Osteocyte (in vitro differentiated cells): ENCODE results near the gene SPTBN2. TPM values are rescaled to one million over a fixed set of nuclear protein-coding genes. Genes with fewer than 3 reads are reported as not detected.

Experiments used
- DNase-seq: peaks from one replicate; pipeline ENCODE4 v3.0.0; 2021; ENCODE audit warnings: mixed read lengths; ENCODE audit not compliant: unreplicated experiment; ENCODE audit errors: extremely low spot score
- H3K27ac Mint-ChIP-seq: one replicate; pipeline ENCODE4 v1.8.0; 2021; ENCODE audit warnings: mild to moderate bottlenecking, mixed read lengths; ENCODE audit not compliant: unreplicated experiment
- H3K27me3 Mint-ChIP-seq: one replicate; pipeline ENCODE4 v1.8.0; 2021; ENCODE audit warnings: mixed read lengths; ENCODE audit not compliant: unreplicated experiment
- H3K36me3 Mint-ChIP-seq: one replicate; pipeline ENCODE4 v1.8.0; 2021; ENCODE audit warnings: mixed read lengths; ENCODE audit not compliant: unreplicated experiment
- H3K4me1 Mint-ChIP-seq: one replicate; pipeline ENCODE4 v1.8.0; 2021; ENCODE audit warnings: mixed read lengths; ENCODE audit not compliant: unreplicated experiment
- H3K4me3 Mint-ChIP-seq: one replicate; pipeline ENCODE4 v1.8.0; 2021; ENCODE audit warnings: mild to moderate bottlenecking, moderate library complexity, mixed read lengths; ENCODE audit not compliant: unreplicated experiment
- H3K9me3 Mint-ChIP-seq: one replicate; pipeline ENCODE4 v1.8.0; 2021; ENCODE audit warnings: mixed read lengths; ENCODE audit not compliant: unreplicated experiment
- total RNA-seq: library from RNA; stranded (reverse); gene quantifications from 2 replicates; pipeline ENCODE4 v1.2.1, GENCODE V29; 2021
- TF ChIP-seq, protein P1 (sequence below): fragments of 200-600 bp; sonication (generic); IDR thresholded peaks from 2 replicates; pipeline ENCODE4 v1.5.0; 2021; ENCODE audit warnings: antibody characterized with exemption, mild to moderate bottlenecking, moderate library complexity

Gene SPTBN2
- total RNA-seq, 1 donor from 2014 or later, result 12.6 TPM

DNA sequence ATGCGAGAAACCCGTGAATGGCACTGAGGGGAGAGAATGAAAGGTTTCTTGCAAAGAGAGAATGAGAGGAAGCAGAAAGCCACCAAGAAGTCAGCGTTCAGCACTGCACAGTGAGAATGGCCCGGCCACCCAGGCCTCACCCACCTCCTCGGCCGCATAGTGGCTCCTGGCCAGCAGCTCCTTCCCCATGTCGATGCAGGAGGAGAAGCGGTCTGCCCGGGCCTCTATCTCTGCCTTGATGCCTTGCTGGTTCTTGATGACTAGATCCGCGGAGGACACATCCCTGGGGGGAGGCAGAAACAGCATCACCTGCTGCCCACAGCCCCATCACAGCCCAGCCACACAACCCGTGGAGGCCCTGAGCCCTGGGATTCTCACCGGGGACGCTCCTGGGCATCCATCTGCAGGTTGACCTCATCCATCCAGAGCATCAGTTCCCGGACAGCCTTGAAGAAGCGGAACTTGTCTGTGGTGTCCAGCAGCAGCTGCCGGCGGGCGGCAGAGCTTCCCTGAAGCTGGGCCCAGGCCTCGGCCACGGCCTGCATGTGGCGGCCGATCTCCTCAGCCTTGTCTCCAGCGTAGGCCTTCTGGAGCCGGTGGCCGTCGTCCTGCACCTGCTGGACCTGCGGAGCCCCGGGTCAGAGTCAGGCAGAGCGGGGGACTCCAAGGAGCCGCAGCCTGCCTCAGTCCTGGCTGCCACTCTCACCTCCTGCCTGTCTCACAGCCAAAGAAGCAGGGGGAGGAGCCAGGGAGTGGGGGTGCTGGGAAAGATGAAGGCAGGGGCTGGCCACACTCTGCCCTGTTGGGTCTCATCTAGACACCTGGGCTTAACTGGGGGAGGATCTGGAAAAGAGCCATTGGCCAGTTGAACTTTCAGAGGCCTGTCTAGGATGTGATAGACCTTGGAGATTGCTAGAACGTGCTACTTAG, 39.1 kb downstream of the SPTBN2 start:
- Mint-ChIP-seq H3K27me3 (no peaks in the 10 kb centered on the region), H3K9me3 (no peaks in the 10 kb centered on the region), H3K36me3 (no peaks in the 10 kb centered on the region), H3K4me1 (peaks cover 4% of the 10 kb centered on the region), H3K27ac (no peak overlapping the region), H3K4me3 (no peak overlapping the region)
- no peak for DNase-seq
- TF ChIP-seq, protein P1, sequence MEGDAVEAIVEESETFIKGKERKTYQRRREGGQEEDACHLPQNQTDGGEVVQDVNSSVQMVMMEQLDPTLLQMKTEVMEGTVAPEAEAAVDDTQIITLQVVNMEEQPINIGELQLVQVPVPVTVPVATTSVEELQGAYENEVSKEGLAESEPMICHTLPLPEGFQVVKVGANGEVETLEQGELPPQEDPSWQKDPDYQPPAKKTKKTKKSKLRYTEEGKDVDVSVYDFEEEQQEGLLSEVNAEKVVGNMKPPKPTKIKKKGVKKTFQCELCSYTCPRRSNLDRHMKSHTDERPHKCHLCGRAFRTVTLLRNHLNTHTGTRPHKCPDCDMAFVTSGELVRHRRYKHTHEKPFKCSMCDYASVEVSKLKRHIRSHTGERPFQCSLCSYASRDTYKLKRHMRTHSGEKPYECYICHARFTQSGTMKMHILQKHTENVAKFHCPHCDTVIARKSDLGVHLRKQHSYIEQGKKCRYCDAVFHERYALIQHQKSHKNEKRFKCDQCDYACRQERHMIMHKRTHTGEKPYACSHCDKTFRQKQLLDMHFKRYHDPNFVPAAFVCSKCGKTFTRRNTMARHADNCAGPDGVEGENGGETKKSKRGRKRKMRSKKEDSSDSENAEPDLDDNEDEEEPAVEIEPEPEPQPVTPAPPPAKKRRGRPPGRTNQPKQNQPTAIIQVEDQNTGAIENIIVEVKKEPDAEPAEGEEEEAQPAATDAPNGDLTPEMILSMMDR, result no peak

DNA sequence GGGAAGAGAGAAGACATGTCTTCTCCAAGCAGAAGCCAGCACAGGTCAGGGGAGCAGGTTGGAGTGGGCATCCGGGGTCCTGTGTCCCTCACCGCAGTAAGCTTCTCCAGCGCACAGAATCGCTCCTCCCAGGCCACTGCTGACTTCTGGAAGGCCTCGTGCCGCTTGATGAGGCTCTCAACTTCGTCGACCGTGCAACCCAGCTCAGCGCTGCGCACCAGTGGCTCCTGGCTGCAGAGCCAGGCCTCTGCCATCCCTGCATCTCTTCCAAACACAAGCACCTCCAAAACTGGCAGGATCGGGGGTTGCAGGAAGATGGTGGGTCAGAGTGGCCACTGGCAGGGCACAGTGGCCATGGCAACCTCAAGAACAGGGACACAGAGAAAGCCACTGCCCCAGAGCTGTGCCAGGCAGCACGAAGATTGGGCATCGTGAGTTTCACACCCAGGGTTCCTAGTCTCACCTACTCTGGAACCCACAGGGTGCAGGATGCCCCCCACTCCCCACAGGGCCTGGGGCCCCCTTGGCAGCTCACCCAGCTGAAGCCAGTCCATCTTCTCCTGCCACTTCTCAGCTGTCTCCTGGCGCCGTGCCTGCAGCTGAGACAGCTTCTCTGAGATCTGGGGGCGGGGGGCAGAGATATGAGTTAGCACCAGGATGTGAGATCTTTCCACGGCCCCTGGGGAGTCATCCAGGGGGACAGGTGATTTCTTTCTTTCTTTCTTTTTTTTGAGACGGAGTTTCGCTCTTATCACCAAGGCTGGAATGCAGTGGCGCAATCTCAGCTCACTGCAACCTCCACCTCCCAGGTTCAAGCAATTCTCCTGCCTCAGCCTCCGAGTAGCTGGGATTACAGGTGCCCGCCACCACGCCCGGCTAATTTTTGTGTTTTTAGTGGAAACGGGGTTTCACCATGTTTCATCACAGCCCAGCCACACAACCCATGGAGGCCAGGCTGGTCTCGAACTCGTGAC, 40.2 kb downstream of the SPTBN2 start:
- TF ChIP-seq, protein P1, result no peak
- H3K4me1 Mint-ChIP-seq, result peaks cover 3% of the 10 kb centered on the region
- no peaks in the 10 kb centered on the region for H3K36me3 Mint-ChIP-seq
- H3K27ac Mint-ChIP-seq, result no peak overlapping the region
- no peak for DNase-seq
- H3K27me3 Mint-ChIP-seq, result no peaks in the 10 kb centered on the region
- H3K9me3 Mint-ChIP-seq, result no peaks in the 10 kb centered on the region
- H3K4me3 Mint-ChIP-seq, result no peak overlapping the region

DNA sequence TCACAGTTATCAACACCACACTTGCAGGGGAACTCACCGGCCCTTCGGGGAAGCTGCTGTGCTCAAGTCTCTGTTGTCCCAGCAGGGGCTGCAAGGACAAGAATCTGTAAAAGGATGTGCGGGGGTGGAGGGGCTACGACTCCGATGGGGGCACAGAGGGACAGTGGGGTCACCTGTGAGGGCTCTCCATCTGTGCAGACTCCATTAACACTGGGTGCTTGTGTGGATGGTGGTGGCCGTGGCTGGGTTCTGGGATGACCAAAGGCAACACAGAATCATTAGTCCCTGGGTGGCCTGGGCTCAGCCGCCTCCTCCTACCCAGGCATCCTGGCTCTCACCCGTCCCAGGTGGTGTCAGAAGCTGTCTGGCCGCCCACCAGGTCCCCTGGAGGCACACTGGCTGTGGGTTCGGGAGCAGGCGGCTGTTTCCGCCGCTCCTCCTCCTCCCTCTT, 41.2 kb downstream of the SPTBN2 start:
- no peaks in the 10 kb centered on the region for H3K27me3 Mint-ChIP-seq
- TF ChIP-seq, protein P1, result no peak
- no peaks in the 10 kb centered on the region for H3K9me3 Mint-ChIP-seq
- no peak overlapping the region for H3K27ac Mint-ChIP-seq
- no peak overlapping the region for H3K4me3 Mint-ChIP-seq
- H3K4me1 Mint-ChIP-seq, result peaks cover 3% of the 10 kb centered on the region
- no peak for DNase-seq
- H3K36me3 Mint-ChIP-seq, result no peaks in the 10 kb centered on the region

DNA sequence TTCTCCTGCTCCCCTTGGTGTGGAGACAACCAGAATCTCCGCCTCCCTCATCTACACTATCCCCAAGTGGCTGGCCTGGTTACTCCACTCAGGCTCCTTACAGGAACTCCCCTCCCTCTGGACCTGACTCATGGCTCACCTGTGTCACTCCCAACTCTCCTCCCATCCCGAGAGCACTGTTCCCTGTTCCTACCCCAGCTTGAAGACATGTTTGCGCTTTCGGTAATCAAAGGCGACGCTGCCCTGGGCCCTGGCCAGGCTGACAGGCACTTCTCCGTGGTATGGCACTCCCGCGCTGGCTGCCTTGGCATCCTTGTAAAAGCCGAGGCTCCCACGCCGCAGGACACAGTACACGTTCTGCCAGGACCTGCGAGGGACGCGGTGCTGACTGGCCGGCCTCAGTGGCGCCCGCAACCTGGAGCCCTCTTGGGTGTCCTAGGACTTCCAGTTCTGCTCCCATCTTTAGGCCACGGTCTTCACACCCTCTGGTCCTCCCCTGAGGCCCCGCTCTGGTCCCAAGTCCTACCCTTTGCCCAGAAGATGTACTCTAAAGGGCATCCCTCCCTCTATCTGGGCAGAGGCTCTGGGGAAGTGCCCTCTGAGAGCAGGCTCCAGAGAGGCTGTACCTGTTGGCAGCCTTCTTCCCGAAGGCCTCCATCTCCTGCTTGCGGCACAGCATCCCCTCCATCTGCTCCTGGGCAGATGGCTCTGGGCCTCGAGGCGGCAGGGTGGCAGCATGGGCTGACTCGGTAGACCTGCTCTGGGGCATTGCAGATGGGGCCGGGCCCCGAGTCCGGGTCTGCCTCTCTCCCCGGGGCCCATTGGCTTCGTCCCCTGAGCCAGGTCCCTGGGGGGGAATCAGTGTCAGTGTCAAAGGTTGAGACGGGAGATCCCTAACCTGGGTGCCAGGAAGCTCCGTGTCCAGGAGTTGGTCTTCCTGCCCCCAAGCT, 41.9 kb downstream of the SPTBN2 start:
- H3K9me3 Mint-ChIP-seq, result no peaks in the 10 kb centered on the region
- H3K4me3 Mint-ChIP-seq, result no peak overlapping the region
- no peak for DNase-seq
- TF ChIP-seq, protein P1, result no peak
- no peaks in the 10 kb centered on the region for H3K36me3 Mint-ChIP-seq
- no peak overlapping the region for H3K27ac Mint-ChIP-seq
- H3K4me1 Mint-ChIP-seq, result peaks cover 3% of the 10 kb centered on the region
- H3K27me3 Mint-ChIP-seq, result no peaks in the 10 kb centered on the region
